A375 (cell line): ENCODE data around the gene LYRM2. TPM values are rescaled to one million over a fixed set of nuclear protein-coding genes. Genes with fewer than 3 reads are reported as not detected.

Experiments
- total RNA-seq: library from RNA; depleted of rRNA; stranded (reverse); fragments of >200 nt; shearing (Covaris generic); gene quantifications from 2 replicates; pipeline ENCODE4 v1.2.3, GENCODE V29; 2014; rRNA removed

LYRM2 gene
- 8.6 and 15.3 TPM in 2 replicates for total RNA-seq

DNA sequence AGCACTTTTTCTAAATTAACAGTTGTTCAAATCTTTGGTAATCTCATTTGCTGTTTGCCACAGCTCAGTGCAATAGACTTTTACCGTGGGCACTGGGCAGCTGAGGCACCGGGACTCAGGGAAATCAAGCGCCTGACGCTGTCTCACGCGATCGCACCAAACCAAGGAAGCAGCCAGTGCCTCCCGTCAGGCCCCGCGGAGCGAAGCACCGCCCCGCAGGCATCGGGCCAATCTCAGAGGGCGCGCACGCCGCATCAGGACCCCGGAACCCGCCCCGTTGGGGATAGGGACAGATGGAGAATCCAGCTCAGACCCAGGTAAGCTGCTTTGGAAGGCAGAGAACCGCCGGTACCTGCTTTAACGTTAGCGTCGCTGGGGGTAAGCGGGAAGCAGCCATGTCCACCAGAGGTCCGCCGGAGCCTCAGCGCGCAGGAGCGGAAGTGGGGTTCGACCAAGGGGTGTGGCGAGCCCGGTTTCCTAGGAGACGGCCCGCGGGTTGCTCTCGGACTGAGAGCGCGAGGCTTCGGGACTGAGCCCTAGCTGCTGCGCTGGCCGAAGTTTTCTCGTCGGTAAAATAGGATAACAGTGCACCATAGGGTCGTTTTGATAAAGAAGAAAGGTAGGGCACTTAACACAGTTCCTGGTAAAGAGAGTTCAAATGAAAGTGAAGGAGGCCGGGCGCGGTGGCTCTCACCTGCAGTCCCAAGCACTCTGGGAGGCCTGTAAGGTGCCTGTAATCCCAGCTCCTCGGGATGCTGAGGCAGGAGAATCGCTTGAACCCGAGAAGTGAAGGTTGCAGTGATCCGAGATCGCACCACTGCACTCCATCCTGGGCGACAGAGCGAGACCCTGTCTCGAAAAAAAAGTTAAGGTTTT is at the start of gene LYRM2:
Gene LYRM2 (minus strand): TSS at position 428 of the 876 bp plus-strand sequence. CDS start 31 bp downstream, at position 397.

Other genes with a start within 250 kb of the LYRM2 start
- gene RRAGD, start 226.5 kb downstream of the LYRM2 start, total RNA-seq = 4.0 and 4.5 TPM in 2 replicates
- 0.91 and 2.7 TPM in 2 replicates for gene ANKRD6, start 205.6 kb downstream of the LYRM2 start, total RNA-seq
- 15.9 and 17.9 TPM in 2 replicates for gene MDN1, start 181.0 kb upstream of the LYRM2 start, total RNA-seq
- 9.7 and 11.0 TPM in 2 replicates for gene CASP8AP2, start 191.1 kb upstream of the LYRM2 start, total RNA-seq